NCI-H1092 treated with DMSO at 0.1 percent for 48 hours (cell line): ENCODE data around the gene TASL.
"Not testable (repeated sequence)": the region's sequence is repeated elsewhere in the genome, so short reads cannot be mapped to it uniquely, and the experiment has no call there.

Source experiments
- DNase-seq: peaks from one replicate; lab custom pipeline; 2025; lab: John Stamatoyannopoulos, UW

TASL gene

GRCh38 chrX:30577362-30577991 lies at the start of gene TASL:
TASL (minus strand) TSS chrX:30577766; CDS start chrX:30560355, 17,411 bp downstream.
- DNase-seq: no peak

- DNase-seq: no peak
These were observed 48.8 kb upstream of the TASL start for GRCh38 chrX:30626402-30626801.

GRCh38 chrX:30622361-30622760 lies 44.8 kb upstream of the TASL start:
- no peak for DNase-seq

GRCh38 chrX:30620980-30621618 lies 43.5 kb upstream of the TASL start:
- no peak for DNase-seq

GRCh38 chrX:30620125-30620524 lies 42.6 kb upstream of the TASL start:
- DNase-seq: no peak

GRCh38 chrX:30618160-30618765 lies 40.7 kb upstream of the TASL start:
- no peak for DNase-seq

- no peak for DNase-seq
These were observed 37.7 kb upstream of the TASL start for GRCh38 chrX:30615229-30615628.

GRCh38 chrX:30613721-30614120 lies 36.2 kb upstream of the TASL start:
- DNase-seq: no peak

- peak; percentile 75 for DNase-seq
These were observed 34.7 kb upstream of the TASL start for GRCh38 chrX:30612250-30612655.

GRCh38 chrX:30610026-30610425 lies 32.5 kb upstream of the TASL start:
- no peak for DNase-seq

- DNase-seq: no peak
These were observed 29.6 kb upstream of the TASL start for GRCh38 chrX:30607155-30607554.

GRCh38 chrX:30600269-30601176 lies 23.0 kb upstream of the TASL start:
- DNase-seq: not testable (repeated sequence)

- DNase-seq: no peak
These were observed 19.8 kb upstream of the TASL start for GRCh38 chrX:30597216-30598012.

- DNase-seq: no peak
These were observed 16.1 kb upstream of the TASL start for GRCh38 chrX:30593440-30594200.

- DNase-seq: no peak
These were observed 15.3 kb upstream of the TASL start for GRCh38 chrX:30592831-30593230.

GRCh38 chrX:30590368-30590767 lies 12.8 kb upstream of the TASL start:
- no peak for DNase-seq

GRCh38 chrX:30589146-30589888 lies 11.8 kb upstream of the TASL start:
- no peak for DNase-seq

- no peak for DNase-seq
These were observed 8.9 kb upstream of the TASL start for GRCh38 chrX:30586516-30586915.

- DNase-seq: no peak
These were observed 5.1 kb upstream of the TASL start for GRCh38 chrX:30582664-30583063.

GRCh38 chrX:30580641-30581040 lies 3.1 kb upstream of the TASL start:
- no peak for DNase-seq
